CD4-positive, alpha-beta memory T cell (primary cell): Measurements from ENCODE around the gene DNASE2. TPM values are rescaled to one million over a fixed set of nuclear protein-coding genes. Genes with fewer than 3 reads are reported as not detected.
"Not testable (repeated sequence)": the region's sequence is repeated elsewhere in the genome, so short reads cannot be mapped to it uniquely, and the experiment has no call there.

Experiments used
- CTCF ChIA-PET: fragments of 350-600 bp; sonication (Branson Sonifier 250); formaldehyde crosslinking; loops from one replicate; lab custom pipeline; 2021; ENCODE audit warnings: inconsistent platforms; ENCODE audit not compliant: partially characterized antibody; lab: Charles Lee
- POLR2A ChIA-PET: fragments of 350-600 bp; sonication (Branson Sonifier 250); formaldehyde crosslinking; loops from one replicate; lab custom pipeline; 2021; ENCODE audit not compliant: partially characterized antibody; lab: Charles Lee
- DNase-seq, 5 donors: peaks; one replicate each; pipeline versions ENCODE4 v3.0.0 to v3.0.0-alpha.2; 2020 to 2022; ENCODE audit warnings: mixed read lengths in 1 of 5
- H3K27ac ChIP-seq: one replicate; pipeline ENCODE4 v1.7.0; 2013; ENCODE audit warnings: low read depth, low read length
- H3K27me3 ChIP-seq: 2 replicates; pipeline ENCODE4 v1.7.0; 2013; ENCODE audit warnings: mild to moderate bottlenecking, low read length, moderate library complexity; ENCODE audit not compliant: insufficient read depth
- H3K36me3 ChIP-seq: 2 replicates; pipeline ENCODE4 v1.7.0; 2013; ENCODE audit warnings: mild to moderate bottlenecking, low read length, moderate library complexity; ENCODE audit not compliant: insufficient read depth
- H3K4me1 ChIP-seq: 2 replicates; pipeline ENCODE4 v1.7.0; 2013; ENCODE audit warnings: mild to moderate bottlenecking, low read length, moderate library complexity; ENCODE audit not compliant: insufficient read depth
- H3K4me3 ChIP-seq, 2 donors: one replicate each; pipeline ENCODE4 v1.7.0; 2013; ENCODE audit warnings: low read length in 2 of 2, mild to moderate bottlenecking in 1 of 2
- H3K9me3 ChIP-seq, 2 donors: one replicate each; pipeline ENCODE4 v1.7.0; 2013; ENCODE audit warnings: low read length in 2 of 2, control low read depth in 1 of 2; ENCODE audit not compliant: control insufficient read depth in 1 of 2
- H3K27ac Mint-ChIP-seq, 7 donors: one replicate each; pipeline ENCODE4 v1.8.0; 2020 to 2021; ENCODE audit warnings: mixed read lengths in 7 of 7, mild to moderate bottlenecking in 6 of 7, inconsistent platforms in 3 of 7, moderate library complexity in 3 of 7
- H3K27me3 Mint-ChIP-seq, 2 donors: one replicate each; pipeline ENCODE4 v1.8.0; 2020 to 2021; ENCODE audit warnings: mixed read lengths in 2 of 2
- H3K36me3 Mint-ChIP-seq, 2 donors: one replicate each; pipeline ENCODE4 v1.8.0; 2020 to 2021; ENCODE audit warnings: mixed read lengths in 2 of 2, inconsistent platforms in 1 of 2, mild to moderate bottlenecking in 1 of 2
- H3K4me1 Mint-ChIP-seq, 4 donors: one replicate each; pipeline ENCODE4 v1.8.0; 2020 to 2021; ENCODE audit warnings: mixed read lengths in 4 of 4, mild to moderate bottlenecking in 1 of 4
- H3K4me3 Mint-ChIP-seq, 8 donors: one replicate each; pipeline ENCODE4 v1.8.0; 2020 to 2021; ENCODE audit warnings: mixed read lengths in 8 of 8, mild to moderate bottlenecking in 7 of 8, moderate library complexity in 6 of 8, inconsistent platforms in 3 of 8
- H3K9me3 Mint-ChIP-seq, 8 donors: one replicate each; pipeline ENCODE4 v1.8.0; 2020 to 2021; ENCODE audit warnings: mixed read lengths in 8 of 8, mild to moderate bottlenecking in 5 of 8, inconsistent platforms in 3 of 8, moderate library complexity in 1 of 8
- intact Hi-C: fragments of 100-400 bp; cut with micrococcal nuclease; formaldehyde crosslinking; loops from one replicate; pipeline ENCODE4 v1.15.1; 2023
- polyA plus RNA-seq, 2 donors: library from polyadenylated mRNA; unstranded; fragments of 300-500 nt; fragmentation: Illumina TruSeq; gene quantifications; one replicate each; pipeline ENCODE4 v1.2.3, GENCODE V29; 2021
- total RNA-seq, 2 experiments: library from RNA; stranded (reverse); gene quantifications; one replicate each; pipeline ENCODE4 v1.2.3, GENCODE V29; 2021

DNASE2 gene
- total and polyA plus RNA-seq, 4 experiments from 2014 or later = 31.6 to 81.8 (median 44.1) TPM

DNA sequence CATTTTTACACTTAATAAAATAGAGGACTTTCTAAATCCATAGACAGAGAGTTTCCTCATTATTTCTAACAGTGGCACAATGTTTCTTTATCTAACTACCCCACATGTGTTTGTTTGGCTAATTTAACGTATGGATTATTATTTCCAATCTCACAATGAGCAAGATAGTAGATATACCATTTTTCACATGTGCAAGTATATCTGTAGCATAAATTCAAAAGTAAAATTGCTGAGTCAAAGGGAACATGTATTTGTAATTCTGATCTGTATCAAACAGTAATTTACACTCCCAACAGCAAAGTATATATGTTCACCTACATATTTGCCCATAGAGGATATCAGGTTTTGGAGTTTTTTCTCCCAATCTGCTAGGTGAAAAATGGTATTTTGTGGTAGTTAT, 24.6 kb downstream of the DNASE2 start:
- Mint-ChIP-seq H3K27ac (no peak overlapping the region), H3K27me3 (peaks cover 0 to 7% of the 10 kb centered on the region in 2 donors), H3K4me3 (no peak overlapping the region), H3K36me3 (no peaks in the 10 kb centered on the region), H3K9me3 (peaks cover 0 to 19% (median 9%) of the 10 kb centered on the region in 8 donors), H3K4me1 (no peaks in the 10 kb centered on the region)
- intact Hi-C loops = no loop called here
- no peak overlapping the region for H3K27ac ChIP-seq
- no peak overlapping the region for H3K4me3 ChIP-seq
- no peak for DNase-seq
- H3K27me3 ChIP-seq = no peaks in the 10 kb centered on the region
- ChIA-PET CTCF (interaction anchor here (1.5 kb wide), 1 partner anchor 9 kb away, joined by 7 read pairs; no protein-coding TSS in a partner anchor), POLR2A (no interaction called here)
- H3K9me3 ChIP-seq = no peaks in the 10 kb centered on the region
- no peaks in the 10 kb centered on the region for H3K36me3 ChIP-seq
- H3K4me1 ChIP-seq = no peaks in the 10 kb centered on the region

GRCh38 chr19:12847159-12848139, 33.8 kb downstream of the DNASE2 start:
- Mint-ChIP-seq H3K27me3 (peaks cover 17 to 19% of the 10 kb centered on the region in 2 donors), H3K4me1 (peaks cover 0 to 4% (median 0%) of the 10 kb centered on the region in 4 donors), H3K4me3 (peak overlapping the region in 3 of 8 donors; percentile 43 to 57 (median 57)), H3K27ac (no peak overlapping the region), H3K9me3 (peaks cover 0 to 1% (median 0%) of the 10 kb centered on the region in 8 donors), H3K36me3 (no peaks in the 10 kb centered on the region)
- peaks cover 5% of the 10 kb centered on the region for H3K27me3 ChIP-seq
- intact Hi-C loops = loop anchor here (1.0 to 5.0 kb wide), 4 partner anchors 50 to 130 kb away; no protein-coding TSS in a partner anchor
- H3K36me3 ChIP-seq = no peaks in the 10 kb centered on the region
- H3K4me3 ChIP-seq = no peak overlapping the region
- CTCF ChIA-PET = interaction anchor here (0.6 to 8.2 kb wide), 57 partner anchors 8 to 1049 kb away, joined by 3 to 200 read pairs (median 5); partner anchors contain the start of genes DNASE2, FARSA, GCDH and GET3
- no peak overlapping the region for H3K27ac ChIP-seq
- H3K4me1 ChIP-seq = peaks cover 9% of the 10 kb centered on the region
- peak; percentile 70 to 80 (median 73) for DNase-seq
- POLR2A ChIA-PET = interaction anchor here (0.6 to 1.3 kb wide), 7 partner anchors 55 to 354 kb away, joined by 3 to 4 read pairs (median 4); partner anchors contain the start of gene JUNB
- H3K9me3 ChIP-seq = no peaks in the 10 kb centered on the region

GRCh38 chr19:12846613-12847012, 34.6 kb downstream of the DNASE2 start:
- H3K4me3 Mint-ChIP-seq, H3K27me3 ChIP-seq, DNase-seq, H3K9me3 Mint-ChIP-seq, H3K27ac ChIP-seq, H3K36me3 Mint-ChIP-seq, H3K4me1 ChIP-seq, H3K4me3 ChIP-seq, H3K36me3 ChIP-seq, H3K9me3 ChIP-seq, H3K4me1 Mint-ChIP-seq, H3K27ac Mint-ChIP-seq: not testable (repeated sequence)
- POLR2A ChIA-PET = interaction anchor here (0.7 to 1.3 kb wide), 2 partner anchors 32 to 81 kb away, joined by 3 to 4 read pairs; no protein-coding TSS in a partner anchor
- CTCF ChIA-PET = interaction anchor here (0.6 to 8.2 kb wide), 37 partner anchors 8 to 288 kb away, joined by 3 to 200 read pairs (median 7); partner anchors contain the start of genes DNASE2, FARSA, RNASEH2A and THSD8
- H3K27me3 Mint-ChIP-seq = peaks cover 21 to 24% of the 10 kb centered on the region in 2 donors
- intact Hi-C loops = loop anchor here (1.0 to 5.0 kb wide), 4 partner anchors 49 to 129 kb away; no protein-coding TSS in a partner anchor

DNA sequence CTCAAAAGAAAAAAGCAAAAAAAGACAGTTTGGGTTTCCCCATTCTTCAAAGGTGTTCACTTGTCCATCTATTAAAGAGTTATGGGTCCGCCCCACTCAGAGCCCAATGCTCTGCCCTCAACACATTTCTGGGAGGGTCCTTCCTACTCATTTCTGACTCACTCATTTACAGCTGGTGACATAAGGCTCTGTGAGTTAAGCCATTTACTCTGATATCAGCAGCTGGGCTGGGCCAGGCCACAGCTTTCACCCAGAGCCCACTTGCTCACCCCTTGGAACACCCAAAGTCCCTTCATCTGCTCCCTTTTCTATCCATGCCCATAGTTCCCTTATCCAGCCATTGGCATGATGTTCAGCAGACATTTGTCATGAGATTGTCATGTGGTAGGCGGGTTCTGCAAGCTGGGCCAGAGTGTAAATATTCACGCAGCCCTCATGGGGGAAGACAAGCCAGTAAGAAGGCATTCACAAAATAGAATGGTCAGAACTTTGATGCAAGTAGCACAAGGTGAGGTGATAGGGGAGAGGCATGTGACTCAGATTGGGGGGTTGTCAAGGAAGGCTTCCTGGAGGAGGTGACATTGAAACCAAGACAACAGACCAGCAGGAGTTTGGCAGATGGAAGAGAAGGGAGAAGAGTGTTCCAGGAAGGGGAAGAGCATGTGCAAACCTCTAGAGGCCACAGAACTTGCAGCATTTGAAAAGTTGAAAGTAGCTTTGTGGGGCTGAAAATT, 37.1 kb downstream of the DNASE2 start:
- Histone ChIP-seq H3K27ac (no peak overlapping the region), H3K4me1 (peaks cover 25% of the 10 kb centered on the region), H3K4me3 (no peak overlapping the region), H3K9me3 (no peaks in the 10 kb centered on the region), H3K27me3 (peaks cover 32% of the 10 kb centered on the region), H3K36me3 (no peaks in the 10 kb centered on the region)
- Mint-ChIP-seq H3K36me3 (peaks cover 0 to 3% of the 10 kb centered on the region in 2 donors), H3K27ac (no peak overlapping the region), H3K4me3 (no peak overlapping the region), H3K27me3 (peaks cover 43 to 46% of the 10 kb centered on the region in 2 donors), H3K4me1 (peaks cover 17 to 25% (median 18%) of the 10 kb centered on the region in 4 donors), H3K9me3 (peaks cover 0 to 4% (median under 1%) of the 10 kb centered on the region in 8 donors)
- CTCF ChIA-PET = interaction anchor here (1.9 to 8.2 kb wide), 2 partner anchors 80 to 87 kb away, joined by 5 to 200 read pairs; no protein-coding TSS in a partner anchor
- intact Hi-C loops = no loop called here
- DNase-seq = no peak
- POLR2A ChIA-PET = no interaction called here

GRCh38 chr19:12843328-12843727, 37.9 kb downstream of the DNASE2 start:
- no peak for DNase-seq
- Histone ChIP-seq H3K36me3 (no peaks in the 10 kb centered on the region), H3K27ac (no peak overlapping the region), H3K4me3 (no peak overlapping the region), H3K9me3 (no peaks in the 10 kb centered on the region), H3K27me3 (peaks cover 36% of the 10 kb centered on the region), H3K4me1 (peaks cover 33% of the 10 kb centered on the region)
- ChIA-PET CTCF (no interaction called here), POLR2A (no interaction called here)
- H3K9me3 Mint-ChIP-seq = peaks cover 0 to 4% (median under 1%) of the 10 kb centered on the region in 8 donors
- H3K27ac Mint-ChIP-seq = no peak overlapping the region
- H3K27me3 Mint-ChIP-seq = peaks cover 48% of the 10 kb centered on the region in 2 donors
- peaks cover 18 to 29% (median 20%) of the 10 kb centered on the region in 4 donors for H3K4me1 Mint-ChIP-seq
- peaks cover 0 to 3% of the 10 kb centered on the region in 2 donors for H3K36me3 Mint-ChIP-seq
- no peak overlapping the region for H3K4me3 Mint-ChIP-seq
- intact Hi-C loops = no loop called here

DNA sequence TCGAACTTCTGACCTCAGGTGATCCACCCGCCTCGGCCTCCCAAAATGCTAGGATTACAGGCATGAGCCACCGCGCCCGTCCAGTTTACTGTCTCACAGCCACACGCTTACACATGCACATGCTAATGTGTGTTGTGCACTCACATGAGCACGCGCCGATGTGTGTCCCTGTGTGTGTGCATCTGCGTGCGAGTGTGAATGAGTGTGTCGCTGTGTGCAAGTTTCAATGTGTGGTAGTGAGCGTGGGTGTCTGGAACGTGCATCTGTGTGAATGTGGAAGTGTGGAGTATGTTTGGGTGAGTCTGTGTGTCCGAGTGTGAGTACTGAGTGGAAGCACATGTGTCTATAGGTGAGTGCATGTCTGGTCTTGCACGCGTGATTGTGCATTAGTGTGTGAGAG, 38.7 kb downstream of the DNASE2 start:
- peaks cover 0 to 4% (median under 1%) of the 10 kb centered on the region in 8 donors for H3K9me3 Mint-ChIP-seq
- H3K36me3 Mint-ChIP-seq = peaks cover 0 to 3% of the 10 kb centered on the region in 2 donors
- Histone ChIP-seq H3K36me3 (no peaks in the 10 kb centered on the region), H3K27ac (no peak overlapping the region), H3K4me3 (no peak overlapping the region), H3K4me1 (peaks cover 33% of the 10 kb centered on the region), H3K9me3 (no peaks in the 10 kb centered on the region), H3K27me3 (peaks cover 43% of the 10 kb centered on the region)
- ChIA-PET POLR2A (no interaction called here), CTCF (no interaction called here)
- intact Hi-C loops = no loop called here
- peaks cover 52 to 53% of the 10 kb centered on the region in 2 donors for H3K27me3 Mint-ChIP-seq
- H3K4me3 Mint-ChIP-seq = no peak overlapping the region
- no peak for DNase-seq
- H3K27ac Mint-ChIP-seq = no peak overlapping the region
- H3K4me1 Mint-ChIP-seq = peaks cover 18 to 34% (median 22%) of the 10 kb centered on the region in 4 donors
